HG03565 (cell line): ENCODE measurements around the gene NMRK1.

ENCODE experiments used
- ATAC-seq: cut with Tn5 transposase; IDR thresholded peaks from one replicate; pipeline ENCODE4 v1.9.1; 2021; ENCODE audit warnings: mild to moderate bottlenecking, moderate library complexity; ENCODE audit not compliant: unreplicated experiment

Gene NMRK1

GRCh38 chr9:75087824-75088645 is at the start of gene NMRK1, which contains the start of gene OSTF1:
NMRK1 (minus strand) TSS chr9:75088155; CDS start chr9:75083115, 5,040 bp downstream.
OSTF1 (plus strand) TSS chr9:75088514; CDS start chr9:75088693, 179 bp downstream.
- ATAC-seq, result peak; percentile 89

GRCh38 chr9:75134495-75134894 is 46.5 kb upstream of the NMRK1 start:
- no peak for ATAC-seq

- ATAC-seq, result no peak
These were observed 45.4 kb upstream of the NMRK1 start for GRCh38 chr9:75133396-75133795.

- ATAC-seq, result no peak
These were observed 44.3 kb upstream of the NMRK1 start for GRCh38 chr9:75132244-75132643.

- ATAC-seq, result no peak
These were observed 43.7 kb upstream of the NMRK1 start for GRCh38 chr9:75131700-75132099.

- no peak for ATAC-seq
These were observed 42.8 kb upstream of the NMRK1 start for GRCh38 chr9:75130621-75131230.

GRCh38 chr9:75130172-75130571 is 42.2 kb upstream of the NMRK1 start:
- no peak for ATAC-seq

GRCh38 chr9:75128535-75128934 is 40.6 kb upstream of the NMRK1 start:
- ATAC-seq, result no peak

GRCh38 chr9:75123696-75124095 is 35.7 kb upstream of the NMRK1 start:
- ATAC-seq, result no peak

GRCh38 chr9:75121914-75122558 is 34.1 kb upstream of the NMRK1 start:
- no peak for ATAC-seq

GRCh38 chr9:75120686-75121085 is 32.7 kb upstream of the NMRK1 start:
- ATAC-seq, result no peak

- no peak for ATAC-seq
These were observed 29.6 kb upstream of the NMRK1 start for GRCh38 chr9:75117564-75117963.

- ATAC-seq, result no peak
These were observed 28.4 kb upstream of the NMRK1 start for GRCh38 chr9:75116306-75116705.

GRCh38 chr9:75112789-75113188 is 24.8 kb upstream of the NMRK1 start:
- no peak for ATAC-seq

- ATAC-seq, result no peak
These were observed 23.2 kb upstream of the NMRK1 start for GRCh38 chr9:75111019-75111622.

- ATAC-seq, result no peak
These were observed 21.4 kb upstream of the NMRK1 start for GRCh38 chr9:75109210-75109839.

- no peak for ATAC-seq
These were observed 20.6 kb upstream of the NMRK1 start for GRCh38 chr9:75108571-75108970.

- ATAC-seq, result no peak
These were observed 18.9 kb upstream of the NMRK1 start for GRCh38 chr9:75106857-75107256.

GRCh38 chr9:75105841-75106240 is 17.9 kb upstream of the NMRK1 start:
- ATAC-seq, result no peak

- ATAC-seq, result no peak
These were observed 17.1 kb upstream of the NMRK1 start for GRCh38 chr9:75105019-75105540.

- no peak for ATAC-seq
These were observed 16.7 kb upstream of the NMRK1 start for GRCh38 chr9:75104607-75105006.
